A673 (cell line): ENCODE measurements around the gene HAPSTR1.

ENCODE experiments used
- CTCF ChIP-seq: fragments of 300-800, 200-600 bp; sonication (generic); conservative IDR thresholded peaks from 2 replicates; pipeline ENCODE4 v1.5.1; 2017; ENCODE audit warnings: low read depth, mild to moderate bottlenecking, antibody characterized with exemption, low read length, moderate library complexity, mixed read lengths
- EZH2 ChIP-seq: fragments of 200-600 bp; sonication (generic); IDR thresholded peaks from 2 replicates; pipeline ENCODE4 v1.6.1; 2017; ENCODE audit warnings: borderline replicate concordance, low read depth, mild to moderate bottlenecking, mixed read lengths, antibody characterized with exemption, low read length; ENCODE audit not compliant: poor library complexity, severe bottlenecking

- TF ChIP-seq CTCF (no peak), EZH2 (no peak)
These were observed 18.6 kb upstream of the HAPSTR1 start for GRCh38 chr16:9072806-9073341.
